Stimulated activated CD4-positive, alpha-beta T cell treated with anti-CD3 and anti-CD28 coated beads, Interleukin-1b, Interleukin-23, amount 100 ng/mL, for 48 hours (primary cell): ENCODE measurements around the gene BCL7C.
A peak's percentile ranks its signal among the peaks of the same experiment; 100 is the strongest.

Experiments used
- DNase-seq: peaks from one replicate; pipeline ENCODE4 v3.0.0-alpha.2; 2020

The BCL7C gene

DNA sequence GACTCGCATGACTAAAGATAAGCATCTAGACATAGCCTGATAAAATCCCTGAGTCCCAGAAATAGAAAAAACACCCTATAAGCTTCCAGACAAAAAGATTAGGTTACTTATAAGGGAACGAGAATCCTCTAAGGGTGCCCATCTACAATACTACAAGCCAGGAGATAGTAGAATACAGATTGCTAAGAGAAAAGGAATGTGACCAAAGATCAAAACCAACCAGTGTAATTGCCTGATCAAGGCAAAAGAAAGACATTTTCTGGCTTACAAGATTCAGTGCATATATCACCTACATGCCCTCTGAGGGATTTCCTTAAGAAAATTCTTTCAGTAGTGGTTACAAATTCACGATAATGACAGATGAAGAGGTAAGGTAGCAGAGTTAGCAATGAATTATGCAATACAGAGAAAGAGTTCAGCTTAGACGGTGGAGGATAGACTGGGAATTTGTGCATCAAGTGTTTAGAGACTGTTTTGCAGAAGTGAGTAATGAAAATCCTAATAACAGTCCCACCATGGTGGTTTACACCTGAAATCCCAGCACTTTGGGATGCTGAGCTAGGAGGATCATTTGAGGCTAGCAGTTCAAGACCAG, 35.0 kb downstream of the BCL7C start:
- DNase-seq = no peak

DNA sequence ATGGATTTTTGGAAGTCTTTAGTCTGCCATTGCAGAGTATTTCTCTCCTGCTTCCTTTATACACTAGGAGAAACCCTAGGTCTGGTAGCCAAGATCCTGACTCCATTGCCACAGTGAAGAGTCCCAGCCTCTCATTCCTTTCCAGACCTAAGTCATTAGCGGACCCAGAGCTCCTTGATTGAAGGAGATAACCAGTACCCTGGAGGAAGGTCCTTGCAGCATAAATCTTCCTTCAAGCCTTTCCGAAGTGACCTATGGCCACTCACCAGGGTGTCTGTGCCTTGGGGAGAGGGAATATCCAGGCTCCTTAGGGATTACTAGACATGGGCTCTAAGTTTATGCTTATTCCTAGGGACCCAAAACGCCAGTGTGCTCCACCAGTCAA, 35.8 kb downstream of the BCL7C start:
- DNase-seq = no peak

DNA sequence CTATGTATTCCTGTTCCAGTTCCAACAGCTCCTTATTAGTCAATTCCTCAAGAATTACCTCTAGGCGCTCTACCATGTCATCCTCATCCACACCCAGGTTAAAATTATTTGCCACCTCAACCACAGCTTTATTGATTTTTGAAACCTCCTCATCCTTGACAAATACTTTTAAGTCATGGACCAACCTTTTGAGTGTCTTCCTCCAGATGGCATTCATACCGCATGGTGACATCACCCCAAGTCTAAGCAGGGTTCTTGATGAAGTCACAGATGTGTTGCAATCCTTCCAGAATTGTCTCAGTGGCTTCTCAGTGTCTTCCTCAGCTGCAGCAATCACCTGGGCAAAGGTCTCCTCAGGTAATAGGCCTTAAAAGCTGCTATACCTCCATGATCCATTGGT, 40.1 kb downstream of the BCL7C start:
- no peak for DNase-seq

DNA sequence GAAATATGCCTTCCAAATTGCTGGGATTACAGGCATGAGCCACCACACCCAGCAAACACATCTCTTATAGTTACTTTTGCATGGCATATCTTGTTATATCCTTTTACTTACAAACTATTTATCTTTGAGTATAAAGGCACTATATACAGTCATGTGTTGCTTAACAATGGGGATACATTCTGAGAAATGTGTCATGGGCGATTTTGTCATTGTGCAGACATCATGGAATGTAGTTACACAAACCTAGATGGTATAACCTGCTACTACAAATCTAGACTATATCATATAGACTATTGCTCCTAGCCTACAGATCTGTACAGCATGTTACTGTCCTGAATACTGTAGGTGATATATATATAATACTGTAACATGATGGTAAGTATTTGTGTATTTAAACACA, 43.6 kb downstream of the BCL7C start:
- no peak for DNase-seq

DNA sequence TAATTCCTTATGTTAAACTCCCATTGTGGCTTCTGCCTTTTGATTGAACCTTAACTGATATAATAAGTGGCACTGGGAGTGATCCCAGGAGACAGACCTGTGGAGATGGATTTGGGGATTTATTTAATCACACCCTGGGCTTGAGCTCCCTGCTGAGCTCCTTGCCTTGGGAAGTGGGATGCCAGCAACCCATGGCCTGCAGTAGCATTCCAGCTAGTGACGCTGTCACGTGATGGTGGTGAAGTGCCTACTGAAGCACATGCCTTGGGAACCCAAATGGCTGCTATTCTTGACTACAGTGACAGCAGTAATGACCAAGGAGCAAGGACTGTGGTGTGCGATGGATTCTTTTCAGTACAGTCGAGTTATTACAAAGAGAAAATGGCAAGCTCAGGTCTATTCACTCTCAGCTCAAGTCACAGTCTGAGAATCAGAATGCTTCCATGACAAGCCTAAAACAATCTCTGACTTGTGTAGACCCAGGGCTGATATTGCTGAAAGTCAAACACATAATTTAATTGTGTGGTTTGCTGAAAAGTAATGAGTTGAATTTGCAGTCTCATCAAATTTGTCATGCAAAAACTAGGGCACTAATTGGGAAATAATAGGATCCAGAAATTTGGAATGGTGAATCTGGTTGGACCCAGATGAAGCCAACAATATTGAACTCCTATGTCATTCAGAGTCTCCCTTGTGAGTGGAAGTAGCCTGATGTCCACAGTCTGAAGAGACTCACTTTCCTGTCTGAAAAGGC, 47.1 kb downstream of the BCL7C start:
- no peak for DNase-seq

DNA sequence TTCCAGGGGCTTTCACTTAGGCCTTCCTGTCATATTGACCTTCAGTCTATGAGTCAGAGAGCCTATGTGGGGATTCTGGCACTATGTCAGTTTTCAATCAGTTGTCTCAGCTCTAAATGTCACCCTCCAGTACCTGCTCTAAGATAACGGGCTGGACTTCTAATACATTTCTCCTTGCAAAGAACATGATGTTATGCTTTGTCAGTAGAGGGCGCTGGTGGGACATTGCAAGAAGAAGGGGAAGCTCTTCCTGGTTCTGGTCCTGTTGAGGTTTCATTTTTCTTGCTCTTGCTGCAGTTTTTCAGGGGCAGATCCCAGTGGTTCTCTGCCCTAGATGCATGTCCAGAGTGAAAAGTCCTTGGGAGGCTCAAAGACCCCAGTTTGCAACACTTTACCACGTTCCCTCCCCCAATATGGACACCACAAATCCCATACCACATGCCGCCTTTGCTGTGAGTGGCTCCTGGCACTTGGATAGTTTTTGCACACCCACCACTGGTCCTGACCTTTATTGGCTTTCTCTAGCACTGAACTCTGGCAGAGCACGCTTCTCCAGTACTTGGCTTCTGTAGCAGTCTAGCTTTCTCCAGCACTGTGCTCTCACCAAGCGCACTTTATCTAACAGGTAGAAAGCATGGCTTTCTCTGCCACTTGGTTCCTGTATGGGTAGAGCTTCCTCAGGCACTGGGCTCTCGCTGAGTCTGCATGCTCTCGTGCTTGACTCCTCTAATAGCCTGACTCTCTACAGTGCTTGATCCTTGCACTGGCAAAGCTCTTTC, 49.0 kb downstream of the BCL7C start:
- peak; percentile 72 for DNase-seq

DNA sequence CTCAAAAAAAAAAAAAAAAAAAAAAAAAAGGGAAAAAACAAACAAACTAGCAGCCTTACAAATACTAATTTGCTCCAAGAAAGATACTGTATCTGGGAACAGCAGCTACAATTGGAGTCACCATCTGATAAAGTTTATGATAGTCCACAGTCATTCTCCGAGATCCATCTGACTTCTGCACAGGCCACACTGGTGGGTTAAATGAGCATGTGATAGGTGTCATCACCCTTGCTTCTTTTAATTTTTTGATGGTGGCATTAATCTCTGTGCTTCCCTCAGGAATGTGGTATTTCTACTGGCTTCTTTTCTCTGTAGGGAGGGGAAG, 49.6 kb downstream of the BCL7C start:
- DNase-seq = no peak

DNA sequence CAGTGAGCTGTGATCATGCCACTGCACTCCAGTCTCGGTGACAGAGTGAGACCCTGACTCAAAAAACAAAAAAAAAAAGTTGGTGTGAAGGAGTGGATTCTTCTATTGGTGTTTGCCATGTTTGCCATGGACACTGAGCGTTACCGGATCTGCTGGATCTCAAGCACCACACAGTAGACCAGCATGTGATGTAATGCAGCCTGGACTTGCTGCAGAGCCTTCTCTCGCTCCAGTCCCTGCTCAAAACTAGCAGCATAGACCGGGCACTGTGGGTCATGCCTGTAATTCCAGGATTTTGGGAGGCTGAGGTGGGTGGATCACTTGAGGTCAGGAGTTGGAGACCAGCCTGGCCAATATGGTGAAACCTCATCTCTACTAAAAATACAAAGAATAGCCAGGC, 50.4 kb downstream of the BCL7C start:
- no peak for DNase-seq

DNA sequence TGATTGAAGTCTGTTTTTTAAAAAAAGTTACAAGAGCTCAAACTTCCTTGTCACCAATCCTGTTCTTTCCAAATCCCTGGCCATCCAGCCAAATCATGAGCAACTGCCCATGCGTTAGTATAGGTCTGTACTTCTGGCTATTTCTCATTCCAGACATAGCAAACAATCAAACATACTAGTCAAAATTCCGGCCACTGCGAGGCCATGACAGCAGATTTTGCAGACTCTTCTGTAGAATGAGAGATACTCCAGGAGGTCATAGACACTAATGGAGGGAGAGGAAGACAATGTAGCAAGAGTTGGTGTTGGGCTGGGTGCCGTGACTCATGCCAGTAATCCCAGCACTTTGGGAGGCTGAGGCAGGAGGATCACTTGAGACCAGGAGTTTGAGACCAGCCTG, 50.9 kb downstream of the BCL7C start:
- no peak for DNase-seq

DNA sequence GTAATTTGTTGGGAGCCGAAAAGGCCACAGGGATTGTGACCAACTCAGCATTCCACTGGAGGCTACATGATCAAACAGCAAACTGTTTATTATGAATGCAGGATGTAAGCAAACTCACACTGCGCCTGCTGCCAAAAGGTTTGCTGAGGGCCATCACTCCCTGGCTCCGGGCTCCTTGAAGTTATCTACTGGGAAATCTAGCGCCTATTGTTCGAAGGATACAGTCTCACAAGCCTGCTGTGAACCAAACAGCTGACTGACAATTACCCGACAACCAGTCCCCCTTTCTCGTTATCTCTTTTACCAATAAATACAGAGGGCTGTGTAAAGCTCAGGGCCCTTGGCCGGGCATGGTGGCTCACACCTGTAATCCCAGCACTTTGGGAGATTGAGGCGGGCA, 52.5 kb downstream of the BCL7C start:
- no peak for DNase-seq

DNA sequence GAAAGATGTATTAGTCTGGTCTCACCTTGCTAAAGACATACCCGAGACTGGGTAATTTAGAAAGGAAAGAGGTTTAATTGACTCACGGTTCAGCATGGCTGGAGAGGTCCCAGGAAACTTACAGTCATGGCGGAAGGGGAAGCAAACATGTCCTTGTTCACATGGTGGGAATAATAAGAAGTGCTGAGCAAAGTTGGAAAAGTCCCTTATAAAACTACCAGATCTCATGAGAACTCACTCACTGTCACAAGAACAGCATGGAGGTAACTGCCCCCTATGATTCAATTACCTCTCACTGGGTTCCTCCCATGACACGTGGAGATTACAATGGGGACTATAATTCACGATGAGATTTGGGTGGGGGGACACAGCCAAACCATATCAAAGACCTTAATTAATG, 53.3 kb downstream of the BCL7C start:
- no peak for DNase-seq

DNA sequence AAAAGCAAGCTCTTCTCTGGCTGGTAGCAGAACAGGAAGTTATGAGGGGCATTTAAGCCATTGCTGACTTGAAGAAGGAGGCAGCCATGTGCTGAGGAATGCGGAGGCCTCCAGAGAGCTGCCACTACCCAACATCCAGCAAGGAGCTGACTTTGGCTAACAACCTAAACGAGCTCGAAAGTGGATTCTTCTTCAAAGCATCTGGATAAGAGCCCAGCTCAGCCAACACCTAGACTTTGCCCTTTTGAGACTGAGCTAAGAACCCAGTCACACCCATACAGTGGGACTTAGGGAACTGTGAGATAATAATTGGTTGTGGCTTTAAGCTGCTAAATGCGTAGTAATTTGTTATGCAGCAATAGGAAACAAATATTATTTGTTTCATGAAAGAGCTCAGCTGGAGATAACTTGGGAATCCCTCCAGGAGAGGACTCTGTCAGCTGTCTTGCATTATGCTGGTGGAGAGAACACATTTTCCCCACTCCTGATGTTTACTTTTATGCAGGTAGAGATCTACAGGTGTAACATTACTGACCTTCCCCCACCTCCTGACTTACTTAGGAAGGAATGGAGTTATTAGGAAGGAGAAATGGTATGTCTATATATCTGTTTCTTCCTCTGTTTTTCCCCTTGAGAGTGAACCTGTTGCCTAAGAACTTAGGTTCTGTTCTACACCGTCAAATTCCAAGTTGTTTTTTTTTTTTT, 54.2 kb downstream of the BCL7C start:
- DNase-seq = no peak

DNA sequence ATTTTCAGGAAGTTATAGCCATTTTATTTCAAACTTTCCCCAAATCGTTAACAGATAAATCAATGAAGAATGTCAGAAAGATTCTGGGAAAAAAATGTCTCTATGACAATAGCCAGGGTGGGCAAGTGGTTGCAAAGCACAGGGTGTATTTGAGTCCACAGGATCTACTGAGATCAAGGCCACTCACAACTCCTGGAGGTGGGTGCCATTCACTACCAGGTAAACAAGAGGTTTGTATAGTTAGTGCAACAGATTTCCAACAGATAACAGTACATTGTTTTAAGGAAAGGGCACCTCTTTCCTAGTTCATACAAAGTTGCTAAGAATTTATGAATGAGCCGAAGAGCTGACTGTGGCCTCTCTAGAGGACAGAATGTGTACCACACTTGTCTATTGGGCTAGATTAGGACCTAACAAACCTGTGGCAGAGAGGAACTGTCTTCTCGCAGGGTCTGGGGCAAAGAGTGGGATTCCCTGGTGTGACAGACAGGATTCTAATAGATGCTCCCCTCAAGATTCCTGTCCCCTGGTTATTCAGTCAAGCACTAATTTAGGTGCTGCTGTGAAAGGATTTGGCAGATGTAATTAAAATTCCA, 54.9 kb downstream of the BCL7C start:
- no peak for DNase-seq

DNA sequence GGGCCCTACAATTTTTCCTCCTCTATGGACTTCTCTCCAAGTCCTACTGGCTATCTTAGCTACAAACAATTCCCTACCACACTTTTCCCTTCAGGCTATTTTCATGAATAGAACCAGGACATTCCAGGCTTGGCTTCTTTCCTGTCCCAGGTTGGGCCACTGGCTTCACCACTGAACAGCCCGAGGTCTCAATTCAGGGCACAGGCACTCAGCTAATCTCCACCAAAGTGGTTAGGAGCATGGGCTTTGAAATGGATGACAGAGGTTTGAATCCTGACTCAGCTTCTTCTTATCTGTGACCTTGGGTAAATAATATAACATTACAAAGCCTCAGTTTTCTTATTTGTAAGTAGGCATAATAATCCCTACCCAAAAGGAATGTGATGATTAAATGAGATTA, 56.0 kb downstream of the BCL7C start:
- no peak for DNase-seq
